PC-3 (cell line): ENCODE results near the gene SMIM13. TPM values are rescaled to one million over a fixed set of nuclear protein-coding genes. Genes with fewer than 3 reads are reported as not detected.

ENCODE experiments used
- ATAC-seq: fragments of 200-7000 bp; cut with Tn5 transposase; 2 replicates; pipeline ENCODE4 v1.9.1; 2020; ENCODE audit warnings: mild to moderate bottlenecking, moderate library complexity
- BruUV-seq: library from RNA; stranded (reverse); fragments of 400-500 nt; replicated peaks from 2 replicates; lab custom pipeline; 2021; lab: Mats Ljungman, UMichigan
- CTCF ChIA-PET: fragments of 300-600 bp; sonication (Branson Sonifier 250); formaldehyde crosslinking; loops from one replicate; lab custom pipeline; 2022; ENCODE audit warnings: antibody characterized with exemption; lab: Charles Lee
- POLR2A ChIA-PET: fragments of 300-600 bp; sonication (Branson Sonifier 250); formaldehyde crosslinking; loops from one replicate; lab custom pipeline; 2022; ENCODE audit warnings: antibody characterized with exemption; ENCODE audit not compliant: unreplicated experiment; lab: Charles Lee
- DNase-seq: peaks from one replicate; pipeline ENCODE4 v3.0.0-alpha.2; 2015
- H2AFZ ChIP-seq: fragments of 300-600 bp; sonication (generic); 2 replicates; pipeline ENCODE4 v1.6.0; 2016; ENCODE audit warnings: antibody characterized with exemption, low read length
- H3F3A ChIP-seq: fragments of 300-600 bp; sonication (generic); one replicate; pipeline ENCODE4 v1.6.0; 2017; ENCODE audit warnings: antibody characterized with exemption, low read length, control low read depth, mild to moderate bottlenecking; ENCODE audit not compliant: unreplicated experiment
- H3K27ac ChIP-seq: fragments of 300-600 bp; sonication (generic); 2 replicates; pipeline ENCODE4 v1.5.1; 2016; ENCODE audit warnings: mild to moderate bottlenecking, low read length
- H3K27me3 ChIP-seq: fragments of 300-600 bp; sonication (generic); 2 replicates; pipeline ENCODE4 v1.6.1; 2016; ENCODE audit warnings: low read length, mixed read lengths
- H3K36me3 ChIP-seq: fragments of 300-600 bp; sonication (generic); 2 replicates; pipeline ENCODE4 v1.6.1; 2016; ENCODE audit warnings: low read depth, mixed run types, low read length, mixed read lengths
- H3K4me1 ChIP-seq: fragments of 300-600 bp; sonication (generic); 2 replicates; pipeline ENCODE4 v1.5.1; 2016; ENCODE audit warnings: low read length; ENCODE audit not compliant: insufficient read depth
- H3K4me2 ChIP-seq: fragments of 300-600 bp; sonication (generic); 2 replicates; pipeline ENCODE4 v1.6.0; 2016; ENCODE audit warnings: low read length
- H3K4me3 ChIP-seq: fragments of 300-600 bp; sonication (generic); 2 replicates; pipeline ENCODE4 v1.5.1; 2016; ENCODE audit warnings: mild to moderate bottlenecking, low read length, mixed read lengths
- H3K79me2 ChIP-seq: fragments of 300-600 bp; sonication (generic); 2 replicates; pipeline ENCODE4 v1.6.1; 2017; ENCODE audit warnings: low read length, mixed read lengths
- H3K9ac ChIP-seq: fragments of 300-600 bp; sonication (generic); 2 replicates; pipeline ENCODE4 v1.6.0; 2016; ENCODE audit warnings: mild to moderate bottlenecking, low read length
- H3K9me2 ChIP-seq: fragments of 300-600 bp; sonication (generic); replicated peaks from 2 replicates; pipeline ENCODE4 v1.6.1; 2016; ENCODE audit warnings: mixed run types, low read length, mixed read lengths
- H3K9me3 ChIP-seq: fragments of 300-600 bp; sonication (generic); 2 replicates; pipeline ENCODE4 v1.6.1; 2016; ENCODE audit warnings: low read length, mixed read lengths
- H4K20me1 ChIP-seq: fragments of 300-600 bp; sonication (generic); 2 replicates; pipeline ENCODE4 v1.6.1; 2016; ENCODE audit warnings: low read length, mixed read lengths
- CTCF ChIP-seq: fragments of 300-600 bp; sonication (generic); conservative IDR thresholded peaks from 2 replicates; pipeline ENCODE4 v1.5.1; 2017; ENCODE audit warnings: antibody characterized with exemption, low read depth, mild to moderate bottlenecking, low read length
- EZH2 ChIP-seq: fragments of 300-600 bp; sonication (generic); IDR thresholded peaks from one replicate; pipeline ENCODE4 v1.6.1; 2017; ENCODE audit warnings: antibody characterized with exemption, mild to moderate bottlenecking, low read length; ENCODE audit not compliant: unreplicated experiment
- EZH2phosphoT487 ChIP-seq: fragments of 300-600 bp; sonication (generic); IDR thresholded peaks from 2 replicates; pipeline ENCODE4 v1.6.1; 2018; ENCODE audit warnings: mild to moderate bottlenecking, antibody characterized with exemption, low read length, borderline replicate concordance
- intact Hi-C: fragments of 100-400 bp; cut with micrococcal nuclease; formaldehyde crosslinking; loops from 2 replicates; pipeline ENCODE4 v1.9.0; 2023
- total RNA-seq: library from RNA; depleted of rRNA; stranded (reverse); fragments of >200 nt; gene quantifications from 2 replicates; pipeline ENCODE4 v1.2.3, GENCODE V29; 2014

SMIM13 gene
- total RNA-seq, 1 experiment from 2014 or later, result 9.0 TPM

GRCh38 chr6:11092668-11093375 lies 812 bp upstream of the SMIM13 start:
- ATAC-seq, result peak; percentile 11
- H3K4me1 ChIP-seq, result peaks cover 18% of the 10 kb centered on the region
- peak overlapping the region; percentile 69 for H3K27ac ChIP-seq
- peak overlapping the region; percentile 93 for H3K4me2 ChIP-seq
- H2AFZ ChIP-seq, result peak overlapping the region; percentile 98
- peak overlapping the region; percentile 96 for H3K4me3 ChIP-seq
- ChIA-PET CTCF (no interaction called here), POLR2A (interaction anchor here (0.6 to 1.0 kb wide), 3 partner anchors 114 to 403 kb away, joined by 3 read pairs; partner anchors contain the start of gene NEDD9)
- H3K9me2 ChIP-seq, result no peaks in the 10 kb centered on the region
- intact Hi-C loops, result loop anchor here (5.0 to 10.0 kb wide), 2 partner anchors 142 to 484 kb away; partner anchors contain the start of gene NEDD9
- TF ChIP-seq EZH2 (no peak), CTCF (no peak), EZH2phosphoT487 (no peak)
- no peaks in the 10 kb centered on the region for H3K27me3 ChIP-seq
- H3K79me2 ChIP-seq, result peaks cover 37% of the 10 kb centered on the region
- peak overlapping the region; percentile 94 for H3K9ac ChIP-seq
- BruUV-seq, result TSS peak; percentile 65
- no peaks in the 10 kb centered on the region for H3K9me3 ChIP-seq
- DNase-seq, result no peak
- H3F3A ChIP-seq, result no peaks in the 10 kb centered on the region
- no peaks in the 10 kb centered on the region for H4K20me1 ChIP-seq
- H3K36me3 ChIP-seq, result no peaks in the 10 kb centered on the region

GRCh38 chr6:11093376-11093625 lies 333 bp upstream of the SMIM13 start:
- no peaks in the 10 kb centered on the region for H3K9me3 ChIP-seq
- POLR2A ChIA-PET, result interaction anchor here (0.6 to 1.0 kb wide), 3 partner anchors 114 to 403 kb away, joined by 3 read pairs; partner anchors contain the start of gene NEDD9
- peak overlapping the region; percentile 96 for H3K4me3 ChIP-seq
- BruUV-seq, result no TSS peak
- DNase-seq, result no peak
- peaks cover 18% of the 10 kb centered on the region for H3K4me1 ChIP-seq
- H3K9me2 ChIP-seq, result no peaks in the 10 kb centered on the region
- H3K4me2 ChIP-seq, result peak overlapping the region; percentile 93
- ATAC-seq, result peak; percentile 4
- TF ChIP-seq EZH2 (no peak), EZH2phosphoT487 (no peak), CTCF (no peak)
- H3K79me2 ChIP-seq, result peaks cover 42% of the 10 kb centered on the region
- no peaks in the 10 kb centered on the region for H3K36me3 ChIP-seq
- H4K20me1 ChIP-seq, result no peaks in the 10 kb centered on the region
- no peaks in the 10 kb centered on the region for H3K27me3 ChIP-seq
- H2AFZ ChIP-seq, result peak overlapping the region; percentile 98
- no peaks in the 10 kb centered on the region for H3F3A ChIP-seq
- intact Hi-C loops, result loop anchor here (5.0 to 10.0 kb wide), 2 partner anchors 142 to 484 kb away; partner anchors contain the start of gene NEDD9
- peak overlapping the region; percentile 94 for H3K9ac ChIP-seq
- CTCF ChIA-PET, result no interaction called here
- H3K27ac ChIP-seq, result peak overlapping the region; percentile 69

GRCh38 chr6:11094411-11094851 lies 797 bp downstream of the SMIM13 start:
- intact Hi-C loops, result loop anchor here (1.0 to 10.0 kb wide), 5 partner anchors 22 to 483 kb away; partner anchors contain the start of gene NEDD9
- ATAC-seq (peak; percentile 23), DNase-seq (peak; percentile 56)
- ChIA-PET POLR2A (no interaction called here), CTCF (no interaction called here)
- no TSS peak for BruUV-seq
- peak overlapping the region; percentile 96 for H3K4me3 ChIP-seq
- H3K4me1 ChIP-seq, result peaks cover 18% of the 10 kb centered on the region
- TF ChIP-seq EZH2 (no peak), EZH2phosphoT487 (no peak), CTCF (no peak)
- H3K27ac ChIP-seq, result peak overlapping the region; percentile 60
- H3K4me2 ChIP-seq, result peak overlapping the region; percentile 91
- no peaks in the 10 kb centered on the region for H3K36me3 ChIP-seq
- peaks cover 53% of the 10 kb centered on the region for H3K79me2 ChIP-seq
- no peaks in the 10 kb centered on the region for H4K20me1 ChIP-seq
- peak overlapping the region; percentile 94 for H3K9ac ChIP-seq
- no peaks in the 10 kb centered on the region for H3K9me3 ChIP-seq
- peak overlapping the region; percentile 94 for H2AFZ ChIP-seq
- no peaks in the 10 kb centered on the region for H3F3A ChIP-seq
- no peaks in the 10 kb centered on the region for H3K27me3 ChIP-seq
- H3K9me2 ChIP-seq, result no peaks in the 10 kb centered on the region
